ENCODE results near the gene CDC16. TPM values are rescaled to one million over a fixed set of nuclear protein-coding genes. Genes with fewer than 3 reads are reported as not detected.

Gene CDC16
- total RNA-seq, 1 experiment from 2014 or later = 61.0 TPM

DNA sequence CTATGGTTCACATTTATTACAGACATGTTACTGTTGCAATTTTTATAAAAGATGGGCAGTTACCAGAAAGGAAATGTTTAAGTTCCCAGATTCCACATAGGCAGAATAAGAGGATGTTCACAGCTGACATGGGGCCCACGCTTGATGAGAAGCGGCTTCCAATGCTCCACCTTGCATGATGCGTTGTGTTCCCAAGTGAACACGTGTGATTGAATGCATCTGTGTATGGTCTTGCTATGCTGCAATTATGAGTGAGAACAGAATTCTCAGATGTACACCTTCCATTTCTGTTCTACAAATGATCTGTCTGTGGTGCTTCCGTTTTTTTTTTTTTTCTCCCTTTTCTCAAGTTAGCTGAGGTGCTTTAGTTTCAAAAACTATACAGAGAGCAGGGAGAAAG is 62.2 kb downstream of the CDC16 start (continued):
- TF ChIP-seq, protein P1, sequence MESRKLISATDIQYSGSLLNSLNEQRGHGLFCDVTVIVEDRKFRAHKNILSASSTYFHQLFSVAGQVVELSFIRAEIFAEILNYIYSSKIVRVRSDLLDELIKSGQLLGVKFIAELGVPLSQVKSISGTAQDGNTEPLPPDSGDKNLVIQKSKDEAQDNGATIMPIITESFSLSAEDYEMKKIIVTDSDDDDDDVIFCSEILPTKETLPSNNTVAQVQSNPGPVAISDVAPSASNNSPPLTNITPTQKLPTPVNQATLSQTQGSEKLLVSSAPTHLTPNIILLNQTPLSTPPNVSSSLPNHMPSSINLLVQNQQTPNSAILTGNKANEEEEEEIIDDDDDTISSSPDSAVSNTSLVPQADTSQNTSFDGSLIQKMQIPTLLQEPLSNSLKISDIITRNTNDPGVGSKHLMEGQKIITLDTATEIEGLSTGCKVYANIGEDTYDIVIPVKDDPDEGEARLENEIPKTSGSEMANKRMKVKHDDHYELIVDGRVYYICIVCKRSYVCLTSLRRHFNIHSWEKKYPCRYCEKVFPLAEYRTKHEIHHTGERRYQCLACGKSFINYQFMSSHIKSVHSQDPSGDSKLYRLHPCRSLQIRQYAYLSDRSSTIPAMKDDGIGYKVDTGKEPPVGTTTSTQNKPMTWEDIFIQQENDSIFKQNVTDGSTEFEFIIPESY (IDR thresholded peaks at IDR 0.05; ENCODE audit: extremely low read depth, insufficient replicate concordance, low read length) = no peak

DNA sequence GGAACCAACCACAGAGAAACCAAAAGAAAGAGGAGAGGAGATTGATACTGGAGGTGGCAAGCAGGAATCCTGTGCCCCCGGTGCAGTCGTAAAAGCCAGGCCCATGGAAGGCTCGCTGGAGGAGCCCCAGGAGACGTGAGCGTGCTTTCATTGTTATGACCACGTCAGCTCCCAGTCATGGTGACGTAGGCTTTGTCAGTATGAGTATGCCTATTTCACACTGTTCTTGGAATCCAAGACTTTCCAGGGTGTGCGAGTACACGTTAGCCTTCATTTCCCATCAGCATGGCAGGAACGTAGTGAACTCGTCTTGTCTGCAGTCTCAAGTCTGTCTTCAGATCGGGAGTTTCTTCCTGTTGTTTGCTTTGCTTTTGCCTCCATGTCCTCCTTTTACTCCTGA is 64.2 kb downstream of the CDC16 start:
- Histone ChIP-seq H3K36me3 (ENCODE audit: control insufficient read depth in 1 of 2, insufficient read depth in 2 of 2, low read length in 2 of 2) (peaks cover 6 to 12% of the 10 kb centered on the region in 2 experiments; a peak in 1 of 4 replicates), H3K4me2 (ENCODE audit: low read length) (no peak overlapping the region), H2AFZ (ENCODE audit: low read depth, low read length, poor library complexity, severe bottlenecking) (no peak overlapping the region), H3K9ac (ENCODE audit: low read length) (no peak overlapping the region), H3K9me2 (ENCODE audit: insufficient read depth) (no peaks in the 10 kb centered on the region), H3K27me3 (ENCODE audit: insufficient read depth, low read length) (no peaks in the 10 kb centered on the region), H3K4me1 (ENCODE audit: control insufficient read depth in 1 of 2, insufficient read depth in 2 of 2, low read length in 2 of 2) (no peaks in the 10 kb centered on the region), H3K9me3 (ENCODE audit: control insufficient read depth in 1 of 2, insufficient read depth in 1 of 2, low read depth in 1 of 2, low read length in 2 of 2) (no peaks in the 10 kb centered on the region), H4K20me1 (ENCODE audit: insufficient read depth) (no peaks in the 10 kb centered on the region), H3K79me2 (ENCODE audit: insufficient read depth, low read length) (no peaks in the 10 kb centered on the region), H3K4me3 (replicated peaks in 1 of 2; ENCODE audit: low read depth in 1 of 2, low read length in 2 of 2) (no peak overlapping the region), H3K27ac (ENCODE audit: low read depth, low read length) (no peak overlapping the region)
- CTCF ChIA-PET = no interaction called here
- POLR2A ChIA-PET = no interaction called here
- RAD21 ChIA-PET (ENCODE audit: low non-redundant PET in 1 of 2, low total read pairs in 2 of 2, uncharacterized antibody in 2 of 2, unreplicated experiment in 2 of 2) = no interaction called here
- TF ChIP-seq SRF (IDR thresholded peaks at IDR 0.05; ENCODE audit: low read depth) (no peak), TCF7L2 (IDR thresholded peaks at IDR 0.05; ENCODE audit: borderline replicate concordance, extremely low read depth, insufficient read depth, insufficient read length) (no peak), EZH2 (IDR thresholded peaks at IDR 0.05) (no peak), ELF1 (IDR thresholded peaks at IDR 0.05; ENCODE audit: borderline replicate concordance, low read depth) (no peak), SP1 (IDR thresholded peaks at IDR 0.05; ENCODE audit: low read depth) (no peak), SIN3A (IDR thresholded peaks at IDR 0.05; ENCODE audit: low read depth) (no peak), JUND (IDR thresholded peaks at IDR 0.05) (no peak), EGR1 (IDR thresholded peaks at IDR 0.05; ENCODE audit: low read depth) (no peak), CBX3 (IDR thresholded peaks at IDR 0.05; ENCODE audit: low read depth) (no peak), ZFX (IDR thresholded peaks at IDR 0.05) (no peak), YY1 (IDR thresholded peaks at IDR 0.05; ENCODE audit: extremely low read depth, insufficient replicate concordance, low read depth, low read length) (no peak), ZNF274 (IDR thresholded peaks at IDR 0.05; ENCODE audit: low read depth, low read length) (no peak), EZH2phosphoT487 (IDR thresholded peaks at IDR 0.05; ENCODE audit: borderline replicate concordance) (no peak)
- TF ChIP-seq, protein P2, sequence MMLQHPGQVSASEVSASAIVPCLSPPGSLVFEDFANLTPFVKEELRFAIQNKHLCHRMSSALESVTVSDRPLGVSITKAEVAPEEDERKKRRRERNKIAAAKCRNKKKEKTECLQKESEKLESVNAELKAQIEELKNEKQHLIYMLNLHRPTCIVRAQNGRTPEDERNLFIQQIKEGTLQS (IDR thresholded peaks at IDR 0.05) = no peak
- TF ChIP-seq, protein P3, sequence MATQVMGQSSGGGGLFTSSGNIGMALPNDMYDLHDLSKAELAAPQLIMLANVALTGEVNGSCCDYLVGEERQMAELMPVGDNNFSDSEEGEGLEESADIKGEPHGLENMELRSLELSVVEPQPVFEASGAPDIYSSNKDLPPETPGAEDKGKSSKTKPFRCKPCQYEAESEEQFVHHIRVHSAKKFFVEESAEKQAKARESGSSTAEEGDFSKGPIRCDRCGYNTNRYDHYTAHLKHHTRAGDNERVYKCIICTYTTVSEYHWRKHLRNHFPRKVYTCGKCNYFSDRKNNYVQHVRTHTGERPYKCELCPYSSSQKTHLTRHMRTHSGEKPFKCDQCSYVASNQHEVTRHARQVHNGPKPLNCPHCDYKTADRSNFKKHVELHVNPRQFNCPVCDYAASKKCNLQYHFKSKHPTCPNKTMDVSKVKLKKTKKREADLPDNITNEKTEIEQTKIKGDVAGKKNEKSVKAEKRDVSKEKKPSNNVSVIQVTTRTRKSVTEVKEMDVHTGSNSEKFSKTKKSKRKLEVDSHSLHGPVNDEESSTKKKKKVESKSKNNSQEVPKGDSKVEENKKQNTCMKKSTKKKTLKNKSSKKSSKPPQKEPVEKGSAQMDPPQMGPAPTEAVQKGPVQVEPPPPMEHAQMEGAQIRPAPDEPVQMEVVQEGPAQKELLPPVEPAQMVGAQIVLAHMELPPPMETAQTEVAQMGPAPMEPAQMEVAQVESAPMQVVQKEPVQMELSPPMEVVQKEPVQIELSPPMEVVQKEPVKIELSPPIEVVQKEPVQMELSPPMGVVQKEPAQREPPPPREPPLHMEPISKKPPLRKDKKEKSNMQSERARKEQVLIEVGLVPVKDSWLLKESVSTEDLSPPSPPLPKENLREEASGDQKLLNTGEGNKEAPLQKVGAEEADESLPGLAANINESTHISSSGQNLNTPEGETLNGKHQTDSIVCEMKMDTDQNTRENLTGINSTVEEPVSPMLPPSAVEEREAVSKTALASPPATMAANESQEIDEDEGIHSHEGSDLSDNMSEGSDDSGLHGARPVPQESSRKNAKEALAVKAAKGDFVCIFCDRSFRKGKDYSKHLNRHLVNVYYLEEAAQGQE (IDR thresholded peaks at IDR 0.05; ENCODE audit: low read depth) = no peak
- TF ChIP-seq, protein P1 (IDR thresholded peaks at IDR 0.05; ENCODE audit: extremely low read depth, insufficient replicate concordance, low read length) = no peak
- TF ChIP-seq, protein P4, sequence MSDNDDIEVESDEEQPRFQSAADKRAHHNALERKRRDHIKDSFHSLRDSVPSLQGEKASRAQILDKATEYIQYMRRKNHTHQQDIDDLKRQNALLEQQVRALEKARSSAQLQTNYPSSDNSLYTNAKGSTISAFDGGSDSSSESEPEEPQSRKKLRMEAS (IDR thresholded peaks at IDR 0.05) = no peak
- no peak for DNase-seq (ENCODE audit: low read depth, low spot score)
- BruUV-seq (replicated peaks) = no TSS peak
- intact Hi-C loops (cut with micrococcal nuclease) = no loop called here
- ATAC-seq = no peak
